C4-2B (cell line): Measurements from ENCODE around the gene DDT.
"Not testable (repeated sequence)": the region's sequence is repeated elsewhere in the genome, so short reads cannot be mapped to it uniquely, and the experiment has no call there.

Experiments used
- H3K27ac ChIP-seq: fragments of 450-650 bp; 2 replicates; pipeline ENCODE4 v1.5.1; 2017
- CTCF ChIP-seq: fragments of 450-650 bp; conservative IDR thresholded peaks from 2 replicates; pipeline ENCODE4 v1.5.1; 2017; ENCODE audit warnings: mild to moderate bottlenecking
- ZFX ChIP-seq: fragments of 450-650 bp; IDR thresholded peaks from 2 replicates; pipeline ENCODE4 v1.6.1; 2017

DDT gene

GRCh38 chr22:23940166-23940565 is 34.1 kb downstream of the DDT start:
- peak overlapping the region; percentile 79; the same call in 1 of the 2 replicates for H3K27ac ChIP-seq

GRCh38 chr22:23939017-23939357 is 35.3 kb downstream of the DDT start:
- peak overlapping the region; percentile 79 for H3K27ac ChIP-seq
- TF ChIP-seq ZFX (no peak), CTCF (no peak)

GRCh38 chr22:23938328-23939016 is 35.8 kb downstream of the DDT start:
- TF ChIP-seq CTCF, result no peak
- TF ChIP-seq ZFX, result no peak
- H3K27ac ChIP-seq, result peak overlapping the region; percentile 79

- H3K27ac ChIP-seq, result no peak overlapping the region
- TF ChIP-seq CTCF (no peak), ZFX (no peak)
These were observed 47.7 kb downstream of the DDT start for GRCh38 chr22:23926561-23926960.

GRCh38 chr22:23925020-23925606 is 49.1 kb downstream of the DDT start:
- no peak overlapping the region for H3K27ac ChIP-seq
- no peak for TF ChIP-seq CTCF
- TF ChIP-seq ZFX, result no peak

- no peak overlapping the region for H3K27ac ChIP-seq
- TF ChIP-seq CTCF, result no peak
- no peak for TF ChIP-seq ZFX
These were observed 51.3 kb downstream of the DDT start for GRCh38 chr22:23922921-23923320.

- H3K27ac ChIP-seq, result not testable (repeated sequence)
These were observed 52.5 kb downstream of the DDT start for GRCh38 chr22:23921586-23922201.
